ENCODE data around the gene KDM1B. TPM values are rescaled to one million over a fixed set of nuclear protein-coding genes. Genes with fewer than 3 reads are reported as not detected.
"Not testable (repeated sequence)": the region's sequence is repeated elsewhere in the genome, so short reads cannot be mapped to it uniquely, and the experiment has no call there.

Gene KDM1B
- total RNA-seq, 1 donor from 2014 or later: 26.0 TPM

- DNase-seq (no peak), ATAC-seq (peak in 1 of 2 donors; percentile 35)
- Histone ChIP-seq H3K36me3 (peaks cover 56% of the 10 kb centered on the region), H3K4me1 (no peaks in the 10 kb centered on the region), H3K4me3 (no peak overlapping the region), H3K9me3 (peaks cover 3% of the 10 kb centered on the region), H3K27me3 (ENCODE audit: low read depth) (no peaks in the 10 kb centered on the region), H3K27ac (peak overlapping the region; percentile 37)
- intact Hi-C loops (cut with DNase I): no loop called here
- TF ChIP-seq CTCF (IDR thresholded peaks at IDR 0.05): no peak
Measured at GRCh38 chr6:18171871-18172270, 16.6 kb downstream of the KDM1B start.

- H3K4me3 ChIP-seq; H3K27ac ChIP-seq; H3K9me3 ChIP-seq; intact Hi-C loops (cut with DNase I); H3K4me1 ChIP-seq; ATAC-seq; H3K27me3 ChIP-seq (ENCODE audit: low read depth); DNase-seq: not testable (repeated sequence)
- H3K36me3 ChIP-seq: peaks cover 21% of the 10 kb centered on the region
Measured at GRCh38 chr6:18176198-18176597, 21.0 kb downstream of the KDM1B start.

GRCh38 chr6:18177286-18177965 lies 22.2 kb downstream of the KDM1B start:
- TF ChIP-seq CTCF (IDR thresholded peaks at IDR 0.05): no peak
- Histone ChIP-seq H3K27ac (no peak overlapping the region), H3K36me3 (peaks cover 10% of the 10 kb centered on the region), H3K9me3 (no peaks in the 10 kb centered on the region), H3K27me3 (ENCODE audit: low read depth) (no peaks in the 10 kb centered on the region), H3K4me3 (no peak overlapping the region), H3K4me1 (no peaks in the 10 kb centered on the region)
- DNase-seq: no peak
- intact Hi-C loops (cut with DNase I): no loop called here
- no peak for ATAC-seq

GRCh38 chr6:18178960-18179615 lies 23.9 kb downstream of the KDM1B start:
- Histone ChIP-seq H3K4me3 (no peak overlapping the region), H3K36me3 (peaks cover 6% of the 10 kb centered on the region), H3K4me1 (no peaks in the 10 kb centered on the region), H3K9me3 (no peaks in the 10 kb centered on the region), H3K27ac (peak overlapping the region; percentile 15), H3K27me3 (ENCODE audit: low read depth) (no peaks in the 10 kb centered on the region)
- no peak for TF ChIP-seq CTCF (IDR thresholded peaks at IDR 0.05)
- ATAC-seq (no peak), DNase-seq (no peak)
- intact Hi-C loops (cut with DNase I): no loop called here

- peak; percentile 66 to 74 for ATAC-seq
- H3K9me3 ChIP-seq: no peaks in the 10 kb centered on the region
- no peaks in the 10 kb centered on the region for H3K4me1 ChIP-seq
- intact Hi-C loops (cut with DNase I): no loop called here
- TF ChIP-seq CTCF (IDR thresholded peaks at IDR 0.05): no peak
- peak overlapping the region; percentile 15 for H3K27ac ChIP-seq
- peaks cover 6% of the 10 kb centered on the region for H3K36me3 ChIP-seq
- no peaks in the 10 kb centered on the region for H3K27me3 ChIP-seq (ENCODE audit: low read depth)
- H3K4me3 ChIP-seq: no peak overlapping the region
- peak; percentile 57 for DNase-seq
Measured at GRCh38 chr6:18179770-18180356, 24.6 kb downstream of the KDM1B start.

GRCh38 chr6:18182568-18182967 lies 27.3 kb downstream of the KDM1B start:
- no peak for ATAC-seq
- Histone ChIP-seq H3K4me3 (no peak overlapping the region), H3K27me3 (ENCODE audit: low read depth) (no peaks in the 10 kb centered on the region), H3K4me1 (peaks cover 15% of the 10 kb centered on the region), H3K27ac (no peak overlapping the region), H3K36me3 (peaks cover 6% of the 10 kb centered on the region), H3K9me3 (no peaks in the 10 kb centered on the region)
- intact Hi-C loops (cut with DNase I): no loop called here
- no peak for DNase-seq
- TF ChIP-seq CTCF (IDR thresholded peaks at IDR 0.05): no peak

Data from lower lobe of right lung (tissue), 2 donors.